ENCODE data around the gene YEATS4.

GRCh38 chr12:69342421-69342820, 17.1 kb upstream of the YEATS4 start:
- TF ChIP-seq HNF4A (conservative IDR thresholded peaks at IDR 0.05) = no peak
- no peak for TF ChIP-seq RAD21 (IDR thresholded peaks at IDR 0.05)
- TF ChIP-seq CTCF (IDR thresholded peaks at IDR 0.05; ENCODE audit: low read depth, low read length, missing input control) = no peak
- no peak for TF ChIP-seq ATF3 (IDR thresholded peaks at IDR 0.05)
- TF ChIP-seq MAX (IDR thresholded peaks at IDR 0.05) = no peak
- TF ChIP-seq ZBTB33 (IDR thresholded peaks at IDR 0.05) = no peak
- no peak for TF ChIP-seq TAF1 (conservative IDR thresholded peaks at IDR 0.05)

All from liver (tissue), 3 donors.